NCI-H460 (cell line): ENCODE measurements around the gene ACOD1. TPM values are rescaled to one million over a fixed set of nuclear protein-coding genes. Genes with fewer than 3 reads are reported as not detected.
"Not testable (repeated sequence)": the region's sequence is repeated elsewhere in the genome, so short reads cannot be mapped to it uniquely, and the experiment has no call there.

Source experiments
- DNase-seq: peaks from one replicate; pipeline ENCODE4 v3.0.0-alpha.2; 2016; ENCODE audit warnings: low read depth; ENCODE audit errors: extremely low read depth
- polyA plus RNA-seq: library from polyadenylated mRNA; depleted of rRNA; stranded (reverse); fragments of >200 nt; gene quantifications from 2 replicates; pipeline ENCODE4 v1.2.3, GENCODE V29; 2014; cell fraction: nucleus; rRNA removed
- total RNA-seq: library from RNA; depleted of rRNA; stranded (reverse); fragments of >200 nt; shearing (Covaris generic); gene quantifications from 2 replicates; pipeline ENCODE4 v1.2.3, GENCODE V29; 2014; rRNA removed

ACOD1 gene
- total RNA-seq, result not detected in 2 replicates
- not detected in 2 replicates for polyA plus RNA-seq

DNA sequence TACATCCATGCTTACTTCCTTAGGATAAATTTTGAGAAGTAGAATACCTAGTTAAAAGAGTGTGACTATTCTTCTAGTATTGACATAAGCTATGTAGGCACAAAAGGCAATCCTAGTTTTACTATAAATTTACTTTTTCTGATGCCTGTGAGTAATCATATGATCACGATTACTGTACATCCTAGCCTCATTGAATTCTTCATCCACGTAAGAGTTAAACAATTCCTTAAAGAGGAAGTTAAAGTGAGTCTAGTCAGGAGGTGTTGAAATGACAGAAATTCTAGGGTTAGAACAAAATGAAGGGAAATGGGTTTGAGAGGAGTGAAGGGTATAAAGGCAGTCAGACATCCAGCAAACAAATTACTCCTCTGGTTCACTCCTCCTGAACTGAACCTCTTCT lies at the start of gene ACOD1:
TSS of gene ACOD1 (plus strand) at position 363 of the 400 bp plus-strand sequence. CDS start 48 bp downstream, outside the sequence.
- no peak for DNase-seq

DNA sequence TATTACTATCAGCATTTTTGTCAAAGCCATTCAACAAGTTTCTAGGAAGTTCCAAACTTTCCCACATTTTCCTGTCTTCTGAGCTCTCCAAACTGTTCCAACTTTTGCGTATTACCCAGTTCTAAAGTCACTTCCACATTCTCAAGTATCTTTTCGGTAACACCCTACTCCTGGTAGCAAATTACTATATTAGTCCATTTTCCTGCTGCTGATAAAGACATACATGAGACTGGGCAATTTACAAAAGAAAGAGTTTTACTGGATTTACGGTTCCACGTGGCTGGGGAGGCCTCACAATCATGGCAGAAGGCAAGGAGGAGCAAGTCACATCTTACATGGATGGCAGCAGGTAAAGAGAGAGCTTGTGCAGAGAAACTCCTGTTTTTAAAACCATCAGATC lies 49.2 kb upstream of the ACOD1 start:
- not testable (repeated sequence) for DNase-seq

DNA sequence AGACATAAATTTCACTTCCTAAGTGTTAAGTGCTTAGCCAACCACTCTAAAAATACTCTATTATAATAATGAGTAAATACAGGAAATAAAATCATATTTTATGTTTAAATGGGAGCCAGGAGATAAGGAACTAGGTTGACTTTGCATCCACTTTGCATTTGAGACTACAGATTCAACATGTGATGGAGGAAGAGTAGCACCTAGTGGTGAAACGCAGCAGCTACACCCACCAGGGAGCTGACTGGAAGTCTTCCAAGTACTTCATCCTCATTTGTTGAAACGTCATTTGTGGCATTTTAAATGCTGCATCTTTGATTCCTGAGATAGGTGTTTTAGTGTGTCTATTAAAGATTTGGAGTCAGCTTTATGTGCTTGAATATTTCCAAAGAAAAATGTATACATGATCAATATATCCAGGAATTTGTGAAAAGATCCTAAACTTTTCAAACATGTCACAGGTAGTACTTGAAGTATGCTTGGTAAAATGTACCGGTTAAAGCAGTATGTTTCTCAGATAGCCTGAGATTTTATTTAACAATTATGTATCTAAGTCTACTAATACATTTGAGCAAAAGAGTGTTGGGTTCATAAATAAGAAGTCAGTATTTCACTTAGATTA lies 44.7 kb upstream of the ACOD1 start:
- peak; percentile 51 for DNase-seq

DNA sequence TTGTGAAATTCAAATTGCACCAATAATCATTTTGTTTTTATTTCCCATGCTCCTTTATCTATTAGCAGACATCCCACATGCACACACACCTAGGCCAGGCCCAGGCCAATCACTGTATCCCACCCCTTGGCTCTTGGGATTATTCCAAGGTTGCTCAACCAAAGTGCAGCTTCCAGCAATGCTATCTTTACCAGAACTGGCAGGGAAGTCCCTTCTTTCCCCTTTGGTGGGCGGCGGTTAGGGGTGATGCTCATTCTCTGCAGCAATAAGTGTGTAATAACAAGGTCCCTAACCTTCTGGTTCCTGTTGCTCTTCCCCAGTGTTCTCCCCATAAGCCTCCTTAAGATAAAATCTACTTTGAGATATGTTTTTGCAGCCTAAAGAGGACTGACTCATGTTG lies 43.8 kb upstream of the ACOD1 start:
- no peak for DNase-seq

DNA sequence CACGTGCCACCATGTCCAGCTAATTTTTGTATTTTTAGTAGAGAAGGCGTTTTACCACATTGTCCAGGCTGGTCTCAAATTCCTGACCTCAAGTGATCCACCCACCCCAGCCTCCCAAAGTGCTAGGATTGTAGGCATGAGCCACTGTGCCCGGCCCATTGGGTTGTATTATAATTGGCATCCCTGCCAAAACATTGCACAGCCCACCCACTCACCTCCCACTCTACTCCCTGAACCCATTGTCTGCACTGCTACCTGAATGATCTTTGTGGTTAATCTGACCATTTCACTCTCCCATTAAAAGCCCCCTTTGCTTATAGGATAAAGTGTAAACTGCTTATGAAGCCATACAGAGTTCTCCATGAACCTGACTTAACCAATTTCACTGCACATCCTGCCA lies 35.8 kb upstream of the ACOD1 start:
- DNase-seq, result no peak

DNA sequence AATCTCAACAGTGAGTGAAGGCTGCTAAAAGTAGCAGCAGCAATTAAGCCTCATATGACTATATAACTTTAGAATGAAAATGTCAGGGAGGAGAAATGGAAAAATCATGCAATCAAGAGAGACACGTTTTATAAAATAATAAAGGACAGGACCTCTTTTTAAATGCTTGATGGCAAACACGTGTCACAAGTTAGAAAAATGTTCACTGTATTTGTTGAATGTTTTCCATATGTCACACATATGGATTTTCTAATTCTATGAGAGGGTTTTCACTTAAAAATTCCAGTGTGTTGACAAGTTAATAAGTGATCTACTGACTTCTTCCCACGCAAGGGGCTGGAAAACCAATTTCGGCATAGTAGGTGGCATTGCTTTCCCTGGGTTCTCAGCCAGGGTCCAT lies 34.4 kb upstream of the ACOD1 start:
- DNase-seq, result no peak

DNA sequence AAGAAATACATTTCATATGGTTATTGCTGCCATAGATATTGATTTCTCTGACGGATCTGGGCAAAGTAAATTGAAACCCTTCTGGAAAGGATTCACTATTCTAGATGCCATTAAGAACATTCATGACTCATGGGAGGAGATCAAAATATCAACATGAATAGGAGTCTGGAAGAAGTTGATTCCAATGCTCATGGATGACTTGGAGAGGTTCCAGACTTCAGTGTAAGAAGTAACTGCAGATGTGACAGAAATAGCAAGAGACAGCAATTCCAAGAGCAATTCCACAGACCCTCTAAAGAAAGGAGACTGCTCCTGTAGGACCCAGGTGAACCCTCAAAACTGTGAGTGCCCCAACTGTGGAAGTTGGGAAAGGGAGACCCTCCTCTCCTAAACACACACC lies 31.2 kb upstream of the ACOD1 start:
- no peak for DNase-seq

DNA sequence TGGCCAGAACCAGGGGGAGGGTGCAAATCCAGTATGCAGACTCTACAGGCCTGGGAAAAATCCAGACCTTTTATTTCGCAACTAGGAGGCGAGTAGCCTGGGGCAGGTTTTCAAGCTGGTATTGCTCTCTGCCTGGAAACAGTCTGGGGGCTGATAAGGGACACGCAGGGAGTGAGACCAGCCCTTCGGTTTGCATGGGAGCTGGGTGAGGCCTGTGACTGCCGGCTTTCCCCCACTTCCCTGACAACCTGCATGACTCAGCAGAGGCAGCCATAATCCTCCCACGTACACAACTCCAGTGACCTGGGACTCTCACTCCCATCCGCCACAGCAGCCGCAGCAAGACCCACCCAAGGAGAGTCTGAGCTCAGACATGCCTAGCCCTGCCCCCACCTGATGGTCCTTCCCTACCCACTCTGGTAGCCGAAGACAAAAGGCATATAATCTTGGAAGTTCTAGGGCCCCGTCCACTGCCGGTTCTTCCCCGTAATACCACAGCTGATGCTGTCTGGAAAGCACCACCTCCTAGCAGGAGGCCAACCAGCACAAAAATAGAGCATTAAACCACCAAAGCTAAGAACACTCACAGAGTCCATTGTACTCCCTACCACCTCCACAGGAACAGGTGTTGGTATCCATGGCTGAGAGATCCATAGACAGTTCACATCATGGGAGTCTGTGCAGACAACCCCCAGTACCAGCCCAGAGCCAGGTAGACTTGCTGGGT lies 30.4 kb upstream of the ACOD1 start:
- DNase-seq, result not testable (repeated sequence)

DNA sequence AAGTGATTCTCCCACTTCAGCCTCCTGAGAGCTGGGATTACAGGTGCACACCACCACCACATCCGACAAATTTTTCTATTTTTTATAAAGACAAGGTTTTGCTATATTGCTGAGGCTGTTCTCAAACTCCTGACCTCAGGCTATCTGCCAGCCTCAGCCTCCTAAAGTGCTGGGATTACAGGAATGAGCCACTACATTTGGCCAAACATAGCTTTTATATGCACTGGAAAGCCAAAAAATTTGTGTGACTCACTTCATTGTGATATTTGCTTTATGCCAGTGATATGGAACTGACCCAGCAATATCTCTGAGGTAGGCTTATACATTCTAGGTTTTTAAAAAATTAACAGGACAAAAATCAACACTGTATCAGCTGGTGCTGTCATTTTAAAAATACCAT lies 26.8 kb upstream of the ACOD1 start:
- no peak for DNase-seq

DNA sequence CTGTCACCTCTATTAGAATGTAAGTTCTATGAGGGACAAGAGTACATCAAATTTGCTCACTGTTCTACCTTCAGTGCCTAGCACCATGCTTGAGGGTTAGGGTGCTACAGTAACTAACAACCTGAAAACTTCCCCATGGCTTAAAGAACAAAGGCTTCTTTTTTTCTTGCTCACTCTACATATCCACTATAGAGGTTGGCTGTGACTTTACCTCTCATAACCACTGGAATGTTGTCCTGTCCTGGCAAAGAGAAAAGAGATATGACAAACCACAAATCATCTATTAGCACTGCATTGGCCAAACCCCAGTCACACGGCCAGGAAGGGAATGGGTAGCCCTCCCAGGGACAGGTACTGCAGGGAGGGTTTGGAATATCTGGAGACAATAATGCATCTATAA lies 23.2 kb upstream of the ACOD1 start:
- DNase-seq, result no peak

DNA sequence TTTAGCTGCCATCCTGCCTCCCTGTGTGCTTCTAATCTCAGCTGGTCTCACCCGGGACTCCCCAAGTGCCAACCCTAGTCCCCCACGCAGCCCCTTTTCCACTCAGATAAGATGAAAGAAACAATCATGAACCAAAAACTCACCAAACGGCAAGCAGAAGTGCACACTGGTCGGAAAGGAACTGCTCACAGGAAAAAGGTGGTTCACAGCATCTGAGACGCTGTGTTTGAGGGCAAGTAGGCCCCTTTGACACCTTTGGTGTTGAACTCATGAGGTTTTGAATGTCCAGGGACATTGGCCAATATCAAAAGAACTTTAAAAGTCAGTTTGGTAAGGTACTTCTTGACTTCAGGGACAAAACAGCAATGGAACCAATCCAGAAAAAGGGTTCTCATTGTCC lies 20.4 kb upstream of the ACOD1 start:
- no peak for DNase-seq

DNA sequence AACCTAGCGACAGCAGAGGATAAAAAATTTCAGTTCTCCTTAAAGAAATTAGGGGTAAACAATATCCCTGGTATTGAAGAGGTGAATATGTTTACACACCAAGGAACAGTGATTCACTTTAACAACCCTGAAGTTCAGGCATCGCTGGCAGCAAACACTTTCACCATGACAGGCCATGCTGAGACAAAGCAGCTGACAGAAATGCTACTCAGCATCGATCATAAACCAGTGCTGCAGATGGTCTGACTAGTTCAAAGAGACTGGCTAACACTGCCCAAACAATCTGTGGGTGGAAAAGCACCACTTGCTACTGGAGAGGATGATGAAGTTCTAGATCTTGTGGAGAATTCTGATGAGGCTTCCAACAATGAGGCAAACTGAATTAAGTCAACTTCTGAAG lies 19.9 kb upstream of the ACOD1 start:
- DNase-seq, result no peak

DNA sequence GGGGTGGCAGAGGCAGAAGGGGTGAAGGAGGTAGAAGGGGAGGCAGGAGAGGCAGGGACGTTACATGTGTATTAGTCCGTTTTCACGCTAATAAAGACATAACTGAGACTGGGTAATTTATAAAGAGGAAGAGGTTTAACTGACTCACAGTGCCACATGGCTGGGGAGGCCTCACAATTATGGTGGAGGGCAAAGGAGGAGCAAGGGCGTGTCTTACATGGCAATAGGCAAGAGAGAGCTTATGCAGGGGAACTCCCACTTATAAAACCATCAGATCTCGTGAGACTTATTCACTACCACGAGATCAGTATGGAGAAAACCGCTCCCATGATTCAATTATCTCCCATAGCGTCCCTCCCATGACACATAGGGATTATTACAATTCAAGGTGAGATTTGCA lies 19.0 kb upstream of the ACOD1 start:
- DNase-seq, result no peak

DNA sequence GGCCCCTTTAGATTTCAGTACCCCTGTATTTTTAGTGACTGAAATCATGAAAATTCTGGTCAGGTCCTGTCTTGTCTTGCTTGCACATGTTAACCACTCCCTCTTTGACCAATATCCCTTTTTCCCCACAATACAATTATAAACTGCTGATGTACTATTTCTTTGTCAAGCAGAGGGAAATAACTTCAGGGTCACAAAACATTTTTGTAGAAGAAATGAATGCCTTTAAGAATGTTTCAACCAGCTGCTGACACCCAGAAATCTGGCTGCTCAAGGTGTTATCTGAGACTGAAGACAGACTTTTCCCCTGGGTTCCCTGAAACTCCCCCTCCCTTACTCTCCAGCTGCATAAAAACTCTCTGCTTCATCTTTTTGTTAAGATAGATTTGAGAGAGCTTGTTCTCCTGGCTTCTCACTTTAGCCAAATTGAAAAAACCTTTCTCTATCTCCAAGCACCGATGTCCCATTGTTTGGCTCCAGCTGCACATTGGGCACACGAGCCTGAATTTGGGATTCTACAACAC lies 18.4 kb upstream of the ACOD1 start:
- DNase-seq, result no peak

DNA sequence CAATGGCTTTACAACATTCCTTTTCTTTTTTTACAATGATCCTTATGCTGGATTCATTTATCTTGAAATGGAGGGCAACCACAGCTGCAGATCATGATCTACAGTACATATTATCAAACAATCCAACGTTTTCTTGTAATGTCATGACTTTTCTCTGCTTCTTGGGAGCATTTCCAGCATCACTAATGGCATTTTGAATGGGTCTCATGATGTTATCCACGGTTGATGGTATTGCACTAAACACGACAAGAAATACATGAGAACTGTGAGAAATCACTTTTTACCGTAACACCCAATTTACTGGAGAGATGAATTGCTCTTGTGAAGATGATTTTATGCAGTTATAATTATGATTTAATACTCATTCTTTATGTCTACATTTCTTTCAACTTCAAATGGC lies 16.2 kb upstream of the ACOD1 start:
- DNase-seq, result no peak

DNA sequence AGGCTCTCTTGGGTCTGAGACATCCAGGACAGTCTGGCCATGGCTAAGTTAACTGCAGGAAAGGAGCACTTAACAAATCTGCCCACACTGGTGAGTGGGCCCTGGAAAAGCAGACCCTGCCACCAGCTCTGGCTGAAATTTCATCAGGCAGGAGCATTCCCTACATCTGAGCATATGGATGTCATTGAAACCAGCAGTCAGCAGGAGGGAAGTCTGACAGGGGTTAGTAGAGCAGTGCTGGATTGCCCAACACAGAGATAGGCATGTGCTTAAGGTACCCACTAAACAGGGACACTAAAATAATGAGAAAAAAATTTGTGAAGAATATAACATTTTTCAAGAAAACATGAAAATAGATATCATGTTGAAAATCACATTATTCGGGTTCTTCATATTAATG lies 13.6 kb upstream of the ACOD1 start:
- DNase-seq, result no peak

DNA sequence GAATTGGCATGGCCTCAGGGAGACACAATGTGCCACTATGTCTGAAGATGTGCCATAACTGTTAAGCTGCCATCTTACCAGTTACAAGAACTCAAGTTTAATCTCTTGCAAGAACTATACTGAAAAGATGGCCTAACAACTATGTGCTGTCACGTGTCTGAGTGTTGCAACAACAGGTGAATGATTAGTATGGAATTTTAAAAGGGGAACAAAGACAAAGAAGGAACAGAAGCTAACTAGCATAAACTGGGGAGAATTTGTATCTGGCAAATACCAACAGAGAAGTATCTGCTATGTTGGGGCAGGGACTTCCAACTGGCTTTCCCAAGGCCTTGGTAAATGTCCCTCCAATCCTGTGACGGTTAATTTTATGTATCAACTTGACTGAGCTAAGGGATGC lies 11.5 kb upstream of the ACOD1 start:
- no peak for DNase-seq

DNA sequence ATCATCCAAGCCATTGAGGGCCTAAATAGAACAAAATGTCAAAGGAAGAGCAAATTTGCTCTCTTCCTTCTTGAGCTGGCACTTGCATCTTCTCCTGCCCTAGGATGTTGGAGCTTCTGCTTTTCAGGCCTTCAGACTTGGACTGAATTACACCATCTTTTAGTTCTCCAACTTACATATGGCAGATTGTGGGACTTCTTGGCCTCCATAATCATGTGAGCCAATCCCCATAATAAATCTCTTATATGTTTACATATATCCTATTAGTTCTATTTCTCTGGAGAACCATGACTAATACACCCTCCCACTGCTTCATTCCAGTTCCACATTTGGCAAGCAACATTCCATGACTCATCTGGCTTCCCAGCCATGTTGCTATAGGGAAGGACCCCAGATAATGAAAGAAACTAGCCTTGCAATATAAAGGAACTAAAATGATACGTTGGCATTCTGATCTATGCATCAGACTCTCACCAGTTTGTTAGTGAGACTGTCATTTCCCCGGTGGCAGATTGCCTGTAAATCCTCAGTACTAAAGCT lies 11.0 kb upstream of the ACOD1 start:
- no peak for DNase-seq

DNA sequence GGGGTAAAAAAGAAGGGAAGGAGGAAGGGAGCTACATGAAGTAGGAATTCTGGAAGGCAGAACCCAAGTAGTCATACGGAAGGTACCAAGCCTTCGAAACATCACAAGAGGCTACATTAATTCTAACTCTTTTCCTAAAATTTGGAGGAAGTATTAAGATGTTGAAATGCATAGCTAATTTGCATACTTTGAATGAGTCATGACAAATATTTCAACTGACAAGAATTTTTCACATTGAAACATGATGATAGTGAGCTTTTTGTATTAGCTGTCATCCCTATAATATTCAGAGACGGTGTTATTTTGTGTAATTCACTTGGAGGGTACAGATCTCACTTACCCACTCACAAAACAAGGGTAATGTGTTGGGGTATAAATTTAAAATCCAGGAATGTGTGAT lies 9.1 kb upstream of the ACOD1 start:
- DNase-seq, result no peak

DNA sequence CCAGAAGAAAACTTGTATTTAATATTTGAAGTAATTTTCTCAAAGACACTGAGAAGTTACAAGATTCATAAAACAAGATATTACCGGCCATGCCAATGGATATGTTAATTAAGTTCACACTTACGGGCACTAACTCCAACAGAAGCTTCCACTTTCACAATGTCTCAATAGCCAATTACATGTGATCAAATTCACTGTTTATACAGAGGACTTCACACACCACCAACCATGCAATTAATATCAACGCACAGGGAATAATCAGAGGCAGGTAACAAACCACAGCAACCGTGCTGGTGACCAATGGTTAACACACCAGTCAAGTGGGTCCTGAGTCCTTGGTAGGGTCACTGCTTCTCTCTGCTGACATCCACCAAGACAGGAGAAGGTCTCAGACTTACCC lies 5.9 kb upstream of the ACOD1 start:
- DNase-seq, result no peak

DNA sequence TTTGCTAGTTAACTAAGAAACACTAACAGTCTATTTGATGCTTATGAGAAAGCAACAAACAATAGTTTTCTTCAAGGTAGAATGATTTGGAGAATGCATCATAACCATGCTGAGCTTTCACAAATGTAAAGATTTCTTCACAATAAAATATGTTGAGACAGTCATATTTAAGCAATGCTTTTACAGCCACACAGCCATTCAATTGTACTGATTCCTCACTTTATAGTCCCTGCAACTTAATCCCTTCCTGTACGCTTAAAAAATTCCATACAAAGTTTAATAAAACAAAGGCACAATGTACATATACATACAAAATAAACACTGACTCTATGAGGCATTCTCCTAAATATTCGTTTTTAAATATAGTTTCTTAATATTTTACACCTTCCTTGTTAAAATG lies 4.7 kb upstream of the ACOD1 start:
- DNase-seq, result no peak

DNA sequence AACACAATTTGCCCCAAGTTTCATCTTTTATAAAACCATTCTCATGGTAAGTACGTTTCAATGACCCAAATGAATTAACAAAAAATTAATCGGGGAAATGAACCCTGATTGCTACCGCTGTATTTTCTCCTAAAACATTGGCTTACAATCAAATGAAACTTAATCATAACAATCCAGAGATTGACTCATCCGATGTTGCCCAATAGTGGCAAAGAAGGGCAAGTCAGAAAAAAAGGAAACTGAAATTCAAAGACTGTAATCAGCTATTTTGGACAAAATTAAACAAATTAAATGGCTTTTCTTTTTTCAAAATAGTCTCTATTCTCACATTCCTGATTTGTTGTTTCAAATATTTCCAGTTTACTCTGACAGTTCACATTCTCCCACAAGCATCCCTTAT lies 3.9 kb upstream of the ACOD1 start:
- DNase-seq, result no peak
